Erythroblast (primary cell): ENCODE measurements around the gene ZNF865.

Source experiments
- GATA1 ChIP-seq: IDR thresholded peaks from 2 replicates; pipeline ENCODE4 v1.6.1; 2011; ENCODE audit warnings: low read depth, mild to moderate bottlenecking, control low read depth, low read length, moderate library complexity
- POLR2A ChIP-seq: IDR thresholded peaks from 2 replicates; pipeline ENCODE4 v1.6.1; 2011; ENCODE audit warnings: mild to moderate bottlenecking, low read length

- TF ChIP-seq POLR2A = no peak
- no peak for TF ChIP-seq GATA1
These were observed 19.6 kb upstream of the ZNF865 start for GRCh38 chr19:55585658-55586339.
